IMR-90 (cell line): ENCODE measurements around the gene RFX2. TPM values are rescaled to one million over a fixed set of nuclear protein-coding genes. Genes with fewer than 3 reads are reported as not detected.
A peak's percentile ranks its signal among the peaks of the same experiment; 100 is the strongest.

Source experiments
- ATAC-seq: fragments of 200-7000 bp; cut with Tn5 transposase; 2 replicates; pipeline ENCODE4 v1.9.1; 2020; ENCODE audit warnings: low read depth, mild to moderate bottlenecking, moderate library complexity
- BruUV-seq: library from RNA; stranded (reverse); fragments of 400-500 nt; replicated peaks from 2 replicates; lab custom pipeline; 2021; lab: Mats Ljungman, UMichigan
- CTCF ChIA-PET: fragments of 300-600 bp; formaldehyde crosslinking; extraction: SDS; loops from one replicate; lab custom pipeline; 2021; ENCODE audit warnings: antibody characterized with exemption; lab: Yijun Ruan, JAX
- POLR2A ChIA-PET: fragments of 300-600 bp; sonication (Branson Sonifier 250); formaldehyde crosslinking; loops from one replicate; lab custom pipeline; 2022; ENCODE audit warnings: antibody characterized with exemption; ENCODE audit not compliant: unreplicated experiment; lab: Charles Lee
- DNase-seq: peaks from one replicate; pipeline ENCODE4 v3.0.0; 2013
- H2AFZ ChIP-seq: replicated peaks from 2 replicates; pipeline ENCODE3; 2013; ENCODE audit warnings: low read length, mild to moderate bottlenecking; ENCODE audit not compliant: poor library complexity
- H2AK5ac ChIP-seq: 2 replicates; pipeline ENCODE4 v1.6.1; 2013; ENCODE audit warnings: low read depth, low read length, inconsistent platforms
- H2AK9ac ChIP-seq: replicated peaks from 2 replicates; pipeline ENCODE3; 2013; ENCODE audit warnings: mild to moderate bottlenecking, low read depth, low read length, moderate library complexity; ENCODE audit not compliant: poor library complexity
- H2BK120ac ChIP-seq: 2 replicates; pipeline ENCODE4 v1.6.1; 2013; ENCODE audit warnings: low read depth, low read length, inconsistent platforms
- H2BK15ac ChIP-seq: 3 replicates; pipeline ENCODE4 v1.6.1; 2013; ENCODE audit warnings: low read depth, low read length, inconsistent platforms
- H2BK20ac ChIP-seq: 2 replicates; pipeline ENCODE4 v1.6.1; 2013; ENCODE audit warnings: low read depth, mild to moderate bottlenecking, inconsistent platforms, low read length, moderate library complexity
- H2BK5ac ChIP-seq: 2 replicates; pipeline ENCODE4 v1.6.1; 2013; ENCODE audit warnings: mild to moderate bottlenecking, low read depth, low read length, inconsistent platforms; ENCODE audit not compliant: poor library complexity, severe bottlenecking
- H3K14ac ChIP-seq: replicated peaks from 2 replicates; pipeline ENCODE4 v1.6.1; 2013; ENCODE audit warnings: low read depth, low read length, inconsistent platforms
- H3K18ac ChIP-seq: 2 replicates; pipeline ENCODE4 v1.6.1; 2013; ENCODE audit warnings: low read depth, low read length, control low read depth
- H3K23ac ChIP-seq: 2 replicates; pipeline ENCODE4 v1.6.1; 2013; ENCODE audit warnings: low read depth, low read length, inconsistent platforms
- H3K27ac ChIP-seq: 2 replicates; pipeline ENCODE4 v1.5.1; 2013; ENCODE audit warnings: mild to moderate bottlenecking, control low read depth, low read length; ENCODE audit not compliant: insufficient read depth
- H3K27me3 ChIP-seq: 2 replicates; pipeline ENCODE4 v1.6.1; 2013; ENCODE audit warnings: low read length; ENCODE audit not compliant: control insufficient read depth, insufficient read depth
- H3K36me3 ChIP-seq: 2 replicates; pipeline ENCODE4 v1.6.1; 2013; ENCODE audit warnings: low read length, mixed read lengths; ENCODE audit not compliant: control insufficient read depth, insufficient read depth
- H3K4ac ChIP-seq: 2 replicates; pipeline ENCODE4 v1.6.1; 2013; ENCODE audit warnings: low read depth, low read length, inconsistent platforms
- H3K4me1 ChIP-seq: 2 replicates; pipeline ENCODE4 v1.6.1; 2013; ENCODE audit warnings: low read length, mixed read lengths; ENCODE audit not compliant: control insufficient read depth, insufficient read depth
- H3K4me2 ChIP-seq: 2 replicates; pipeline ENCODE4 v1.6.1; 2013; ENCODE audit warnings: low read depth, mild to moderate bottlenecking, control low read depth, low read length, moderate library complexity
- H3K4me3 ChIP-seq: 2 replicates; pipeline ENCODE4 v1.5.1; 2013; ENCODE audit warnings: low read depth, mild to moderate bottlenecking, control low read depth, low read length, moderate library complexity; ENCODE audit not compliant: insufficient read depth
- H3K56ac ChIP-seq: 2 replicates; pipeline ENCODE4 v1.6.1; 2013; ENCODE audit warnings: low read length, inconsistent platforms; ENCODE audit not compliant: insufficient read depth; ENCODE audit errors: extremely low read depth
- H3K79me1 ChIP-seq, 2 experiments: 2 replicates each; pipeline ENCODE4 v1.6.1; 2013; ENCODE audit warnings: low read length in 2 of 2, inconsistent platforms in 1 of 2, low read depth in 1 of 2
- H3K9ac ChIP-seq: 2 replicates; pipeline ENCODE4 v1.6.1; 2013; ENCODE audit warnings: low read depth, low read length, control low read depth
- H3K9me1 ChIP-seq: 2 replicates; pipeline ENCODE4 v1.6.1; 2013; ENCODE audit warnings: low read length, inconsistent platforms; ENCODE audit not compliant: insufficient read depth
- H3K9me3 ChIP-seq: 2 replicates; pipeline ENCODE4 v1.6.1; 2013; ENCODE audit warnings: low read length; ENCODE audit not compliant: control insufficient read depth, insufficient read depth
- H4K20me1 ChIP-seq: 2 replicates; pipeline ENCODE4 v1.6.1; 2013; ENCODE audit warnings: low read length, inconsistent platforms; ENCODE audit not compliant: insufficient read depth
- H4K5ac ChIP-seq: 2 replicates; pipeline ENCODE4 v1.6.1; 2013; ENCODE audit warnings: mild to moderate bottlenecking, low read depth, low read length, control low read depth
- H4K8ac ChIP-seq, 2 experiments: 2 replicates each; pipeline ENCODE4 v1.6.1; 2013; ENCODE audit warnings: low read depth in 2 of 2, low read length in 2 of 2, control low read depth in 1 of 2, inconsistent platforms in 1 of 2
- H4K91ac ChIP-seq: 2 replicates; pipeline ENCODE4 v1.6.1; 2013; ENCODE audit warnings: low read depth, low read length, inconsistent platforms; ENCODE audit not compliant: insufficient read depth
- BHLHE40 ChIP-seq: fragments of 150-350 bp; IDR thresholded peaks from 2 replicates; pipeline ENCODE4 v1.6.1; 2016; ENCODE audit warnings: mild to moderate bottlenecking, low read depth, low read length
- CEBPB ChIP-seq: IDR thresholded peaks from 2 replicates; pipeline ENCODE4 v1.6.1; 2012; ENCODE audit warnings: low read depth, low read length, improper control_type of control experiment
- CTCF ChIP-seq: conservative IDR thresholded peaks from 2 replicates; pipeline ENCODE4 v1.5.1; 2012; ENCODE audit warnings: mild to moderate bottlenecking, low read depth, low read length, improper control_type of control experiment
- ELK1 ChIP-seq: fragments of 150-350 bp; IDR thresholded peaks from 2 replicates; pipeline ENCODE4 v1.6.1; 2016; ENCODE audit warnings: low read depth, mild to moderate bottlenecking, low read length, moderate library complexity, borderline replicate concordance
- FOS ChIP-seq: fragments of 150-350 bp; IDR thresholded peaks from 2 replicates; pipeline ENCODE4 v1.6.1; 2016; ENCODE audit warnings: low read depth, low read length
- MAFK ChIP-seq: IDR thresholded peaks from 2 replicates; pipeline ENCODE4 v1.6.1; 2012; ENCODE audit warnings: low read depth, low read length, improper control_type of control experiment
- MAZ ChIP-seq: IDR thresholded peaks from 2 replicates; pipeline ENCODE4 v1.6.1; 2012; ENCODE audit warnings: low read depth, mild to moderate bottlenecking, low read length, improper control_type of control experiment, moderate library complexity, borderline replicate concordance
- MXI1 ChIP-seq: IDR thresholded peaks from 2 replicates; pipeline ENCODE4 v1.6.1; 2012; ENCODE audit warnings: low read depth, mild to moderate bottlenecking, low read length, moderate library complexity, borderline replicate concordance
- POLR2A ChIP-seq: IDR thresholded peaks from 2 replicates; pipeline ENCODE4 v1.6.1; 2012; ENCODE audit warnings: mild to moderate bottlenecking, low read depth, low read length
- RAD21 ChIP-seq: IDR thresholded peaks from 2 replicates; pipeline ENCODE4 v1.6.1; 2012; ENCODE audit warnings: low read length, improper control_type of control experiment
- RCOR1 ChIP-seq: IDR thresholded peaks from 2 replicates; pipeline ENCODE4 v1.6.1; 2012; ENCODE audit warnings: mild to moderate bottlenecking, low read length, improper control_type of control experiment; ENCODE audit not compliant: insufficient replicate concordance
- RFX5 ChIP-seq: IDR thresholded peaks from 2 replicates; pipeline ENCODE4 v1.8.0; 2012; ENCODE audit warnings: low read depth, mild to moderate bottlenecking, low read length, moderate library complexity
- SMC3 ChIP-seq: fragments of 150-350 bp; IDR thresholded peaks from 2 replicates; pipeline ENCODE4 v1.6.1; 2016; ENCODE audit warnings: low read depth, mild to moderate bottlenecking, antibody characterized with exemption, low read length, moderate library complexity
- USF2 ChIP-seq: fragments of 150-350 bp; IDR thresholded peaks from 2 replicates; pipeline ENCODE4 v1.6.1; 2017; ENCODE audit warnings: mild to moderate bottlenecking, antibody characterized with exemption, low read length, low read depth
- WGBS, 2 experiments: methylation state at CpG; one replicate each; pipeline versions ENCODE4 v1.1.5 to v1.1.7; 2013; ENCODE audit warnings: missing lambda C conversion rate in 2 of 2; ENCODE audit not compliant: insufficient read length in 1 of 2; ENCODE audit errors: extremely low coverage in 2 of 2; 5-methylcytosine and 5-hydroxymethylcytosine counted together
- dilution Hi-C: fragments of 300-500 bp; cut with HindIII; formaldehyde crosslinking; loops from one replicate; pipeline ENCODE4 v1.14.3; 2018; ENCODE audit warnings: low sequenced_read_pairs; ENCODE audit not compliant: unreplicated experiment
- in situ Hi-C: fragments of 300-500 bp; cut with MboI; formaldehyde crosslinking; loops from 3 replicates; pipeline ENCODE4 v1.14.3; 2019; ENCODE audit warnings: low sequenced_read_pairs, inconsistent platforms, mixed read lengths
- intact Hi-C: fragments of 100-400 bp; cut with micrococcal nuclease; formaldehyde crosslinking; loops from 2 replicates; pipeline ENCODE4 v1.10.0; 2022
- polyA plus RNA-seq, 3 experiments: library from polyadenylated mRNA; depleted of rRNA; stranded (reverse); fragments of >200 nt; gene quantifications; 2 replicates each; pipeline ENCODE4 v1.2.3, GENCODE V29; 2012; ENCODE audit warnings: low replicate concordance in 1 of 3
- total RNA-seq: library from RNA; depleted of rRNA; stranded (reverse); fragments of >200 nt; gene quantifications from 2 replicates; pipeline ENCODE4 v1.2.3, GENCODE V29; 2012

The RFX2 gene
- total and polyA plus RNA-seq, 2 of the 4 experiments (the other 2 are of a cell fraction) = 2.2 to 4.9 TPM

- no peak overlapping the region for H3K4me3 ChIP-seq
- no peaks in the 10 kb centered on the region for H3K27me3 ChIP-seq
- BruUV-seq = no TSS peak
- H4K91ac ChIP-seq = peak overlapping the region; percentile 72
- intact Hi-C loops (no loop called here), dilution Hi-C loops (no loop called here), in situ Hi-C loops (no loop called here)
- peak overlapping the region; percentile 4; the same call in 1 of the 2 replicates for H4K5ac ChIP-seq
- 0 out of 2 replicates have a peak, but pooled peaks cover 3% of the 10 kb centered on the region for H4K20me1 ChIP-seq
- no peaks in the 10 kb centered on the region for H3K9me3 ChIP-seq
- H3K9me1 ChIP-seq = peaks cover 22% of the 10 kb centered on the region; the same call in 1 of the 2 replicates
- H3K4ac ChIP-seq = peak overlapping the region; percentile 76
- no peak overlapping the region for H3K18ac ChIP-seq
- H2AK5ac ChIP-seq = peak overlapping the region; percentile 67
- H3K27ac ChIP-seq = no peak overlapping the region
- H3K56ac ChIP-seq = no peak overlapping the region
- peaks cover 4 to 24% of the 10 kb centered on the region in 2 experiments; a peak in 3 of 4 replicates for H3K79me1 ChIP-seq
- H3K14ac ChIP-seq = 0 out of 2 replicates have a peak overlapping the region, but pooled peaks have one; percentile 19
- no peak overlapping the region for H2BK5ac ChIP-seq
- ChIA-PET CTCF (no interaction called here), POLR2A (no interaction called here)
- no peak overlapping the region for H3K4me2 ChIP-seq
- no peak for ATAC-seq
- H3K23ac ChIP-seq = no peak overlapping the region
- H3K4me1 ChIP-seq = peaks cover 24% of the 10 kb centered on the region
- H2AFZ ChIP-seq = peak overlapping the region; percentile 14
- H2AK9ac ChIP-seq = peak overlapping the region; percentile 63
- no peaks in the 10 kb centered on the region for H3K36me3 ChIP-seq
- H4K8ac ChIP-seq = no peak overlapping the region
- H3K9ac ChIP-seq = no peak overlapping the region
- no peak for DNase-seq
- WGBS, 2 experiments = 100% methylated on average over 3 of the region's 17 CpGs; no CpG with 5 or more reads in 1 of the 2 experiments
- peak overlapping the region; percentile 80 for H2BK120ac ChIP-seq
- 0 out of 2 replicates have a peak overlapping the region, but pooled peaks have one; percentile 18 for H2BK20ac ChIP-seq
- peak overlapping the region; percentile 72; the same call in 1 of the 3 replicates for H2BK15ac ChIP-seq
- TF ChIP-seq MAZ (no peak), MAFK (no peak), SMC3 (no peak), ELK1 (no peak), POLR2A (no peak), BHLHE40 (no peak), CEBPB (no peak), RFX5 (no peak), RCOR1 (no peak), USF2 (no peak), CTCF (no peak), RAD21 (no peak), FOS (no peak), MXI1 (no peak)
These were observed 36.2 kb downstream of the RFX2 start for GRCh38 chr19:6073858-6074708.
